Measurements from ENCODE around the gene ELOVL3.

Gene ELOVL3

GRCh38 chr10:102236006-102236405, 9.9 kb downstream of the ELOVL3 start:
- no peaks in the 10 kb centered on the region for H3F3A ChIP-seq (ENCODE audit: insufficient read depth, low read length)
- H3K4me3 ChIP-seq (ENCODE audit: low read depth, low read length, poor library complexity, severe bottlenecking) = no peak overlapping the region
- no peak for TF ChIP-seq EZH2 (IDR thresholded peaks at IDR 0.05; ENCODE audit: borderline replicate concordance, low read length)
- TF ChIP-seq, protein P1, sequence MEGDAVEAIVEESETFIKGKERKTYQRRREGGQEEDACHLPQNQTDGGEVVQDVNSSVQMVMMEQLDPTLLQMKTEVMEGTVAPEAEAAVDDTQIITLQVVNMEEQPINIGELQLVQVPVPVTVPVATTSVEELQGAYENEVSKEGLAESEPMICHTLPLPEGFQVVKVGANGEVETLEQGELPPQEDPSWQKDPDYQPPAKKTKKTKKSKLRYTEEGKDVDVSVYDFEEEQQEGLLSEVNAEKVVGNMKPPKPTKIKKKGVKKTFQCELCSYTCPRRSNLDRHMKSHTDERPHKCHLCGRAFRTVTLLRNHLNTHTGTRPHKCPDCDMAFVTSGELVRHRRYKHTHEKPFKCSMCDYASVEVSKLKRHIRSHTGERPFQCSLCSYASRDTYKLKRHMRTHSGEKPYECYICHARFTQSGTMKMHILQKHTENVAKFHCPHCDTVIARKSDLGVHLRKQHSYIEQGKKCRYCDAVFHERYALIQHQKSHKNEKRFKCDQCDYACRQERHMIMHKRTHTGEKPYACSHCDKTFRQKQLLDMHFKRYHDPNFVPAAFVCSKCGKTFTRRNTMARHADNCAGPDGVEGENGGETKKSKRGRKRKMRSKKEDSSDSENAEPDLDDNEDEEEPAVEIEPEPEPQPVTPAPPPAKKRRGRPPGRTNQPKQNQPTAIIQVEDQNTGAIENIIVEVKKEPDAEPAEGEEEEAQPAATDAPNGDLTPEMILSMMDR (IDR thresholded peaks at IDR 0.05; ENCODE audit: low read length) = no peak
- H3K4me1 ChIP-seq (ENCODE audit: insufficient read depth, low read length, severe bottlenecking) = no peaks in the 10 kb centered on the region
- H3K27ac ChIP-seq (ENCODE audit: low read depth, low read length, poor library complexity, severe bottlenecking) = no peak overlapping the region
- H3K9me2 ChIP-seq (ENCODE audit: low read depth, low read length) = no peaks in the 10 kb centered on the region
- no peaks in the 10 kb centered on the region for H3K27me3 ChIP-seq (ENCODE audit: insufficient read depth, low read length)
- H3K9me3 ChIP-seq (ENCODE audit: low read length) = no peaks in the 10 kb centered on the region
- H3K79me2 ChIP-seq (ENCODE audit: insufficient read depth, low read length) = no peaks in the 10 kb centered on the region
- H3K9ac ChIP-seq (ENCODE audit: low read length) = no peak overlapping the region
- no peak overlapping the region for H3K4me2 ChIP-seq (ENCODE audit: low read length)
- no peaks in the 10 kb centered on the region for H3K36me3 ChIP-seq (ENCODE audit: insufficient read depth, low read length)
- no peak overlapping the region for H2AFZ ChIP-seq (ENCODE audit: low read length)
- H4K20me1 ChIP-seq (ENCODE audit: insufficient read depth, low read length) = no peaks in the 10 kb centered on the region

DNA sequence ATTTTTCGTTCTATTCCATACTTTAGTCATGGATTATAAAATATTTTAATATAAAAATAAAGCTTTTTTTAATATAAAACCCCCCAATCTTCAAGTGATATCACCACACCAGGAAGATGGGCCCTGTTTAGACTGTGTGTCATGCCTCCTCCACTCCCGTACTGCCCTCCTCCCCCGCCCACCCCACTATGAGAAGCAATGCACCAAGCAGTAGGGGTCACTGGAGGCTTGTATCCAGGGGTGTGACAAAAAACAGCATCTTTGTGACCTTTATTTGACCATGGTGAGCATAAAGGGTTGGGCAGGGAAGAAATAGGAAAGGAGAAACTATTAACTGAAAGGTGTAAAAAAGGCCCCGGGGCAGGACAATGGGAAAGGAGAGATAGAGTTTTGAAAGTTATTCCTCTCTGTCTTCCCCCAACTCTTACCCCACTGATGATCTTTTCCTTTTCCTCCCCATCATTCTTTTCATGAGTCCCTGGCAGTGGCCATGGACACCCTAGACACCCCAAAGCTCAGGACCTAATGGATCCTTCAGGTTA, 11.7 kb downstream of the ELOVL3 start:
- Histone ChIP-seq H3K4me1 (ENCODE audit: insufficient read depth, low read length, severe bottlenecking) (no peaks in the 10 kb centered on the region), H3K36me3 (ENCODE audit: insufficient read depth, low read length) (no peaks in the 10 kb centered on the region), H4K20me1 (ENCODE audit: insufficient read depth, low read length) (no peaks in the 10 kb centered on the region), H3K4me3 (ENCODE audit: low read depth, low read length, poor library complexity, severe bottlenecking) (no peak overlapping the region), H3K79me2 (ENCODE audit: insufficient read depth, low read length) (no peaks in the 10 kb centered on the region), H3K27me3 (ENCODE audit: insufficient read depth, low read length) (no peaks in the 10 kb centered on the region), H3K27ac (ENCODE audit: low read depth, low read length, poor library complexity, severe bottlenecking) (no peak overlapping the region), H3F3A (ENCODE audit: insufficient read depth, low read length) (no peaks in the 10 kb centered on the region), H2AFZ (ENCODE audit: low read length) (no peak overlapping the region), H3K9me3 (ENCODE audit: low read length) (no peaks in the 10 kb centered on the region), H3K9me2 (ENCODE audit: low read depth, low read length) (no peaks in the 10 kb centered on the region), H3K4me2 (ENCODE audit: low read length) (no peak overlapping the region), H3K9ac (ENCODE audit: low read length) (no peak overlapping the region)
- TF ChIP-seq, protein P1 (IDR thresholded peaks at IDR 0.05; ENCODE audit: low read length) = no peak
- no peak for TF ChIP-seq EZH2 (IDR thresholded peaks at IDR 0.05; ENCODE audit: borderline replicate concordance, low read length)

- H4K20me1 ChIP-seq (ENCODE audit: insufficient read depth, low read length) = no peaks in the 10 kb centered on the region
- H3K27ac ChIP-seq (ENCODE audit: low read depth, low read length, poor library complexity, severe bottlenecking) = no peak overlapping the region
- no peaks in the 10 kb centered on the region for H3K27me3 ChIP-seq (ENCODE audit: insufficient read depth, low read length)
- H3F3A ChIP-seq (ENCODE audit: insufficient read depth, low read length) = no peaks in the 10 kb centered on the region
- no peak overlapping the region for H3K9ac ChIP-seq (ENCODE audit: low read length)
- H3K9me2 ChIP-seq (ENCODE audit: low read depth, low read length) = no peaks in the 10 kb centered on the region
- TF ChIP-seq, protein P1 (IDR thresholded peaks at IDR 0.05; ENCODE audit: low read length) = no peak
- TF ChIP-seq EZH2 (IDR thresholded peaks at IDR 0.05; ENCODE audit: borderline replicate concordance, low read length) = no peak
- H3K79me2 ChIP-seq (ENCODE audit: insufficient read depth, low read length) = no peaks in the 10 kb centered on the region
- H3K4me3 ChIP-seq (ENCODE audit: low read depth, low read length, poor library complexity, severe bottlenecking) = no peak overlapping the region
- H3K4me1 ChIP-seq (ENCODE audit: insufficient read depth, low read length, severe bottlenecking) = peaks cover 7% of the 10 kb centered on the region
- H2AFZ ChIP-seq (ENCODE audit: low read length) = no peak overlapping the region
- H3K4me2 ChIP-seq (ENCODE audit: low read length) = no peak overlapping the region
- H3K36me3 ChIP-seq (ENCODE audit: insufficient read depth, low read length) = no peaks in the 10 kb centered on the region
- no peaks in the 10 kb centered on the region for H3K9me3 ChIP-seq (ENCODE audit: low read length)
These were observed 14.4 kb downstream of the ELOVL3 start for GRCh38 chr10:102240467-102241031.
